ENCODE measurements around the gene DGKQ.

DNA sequence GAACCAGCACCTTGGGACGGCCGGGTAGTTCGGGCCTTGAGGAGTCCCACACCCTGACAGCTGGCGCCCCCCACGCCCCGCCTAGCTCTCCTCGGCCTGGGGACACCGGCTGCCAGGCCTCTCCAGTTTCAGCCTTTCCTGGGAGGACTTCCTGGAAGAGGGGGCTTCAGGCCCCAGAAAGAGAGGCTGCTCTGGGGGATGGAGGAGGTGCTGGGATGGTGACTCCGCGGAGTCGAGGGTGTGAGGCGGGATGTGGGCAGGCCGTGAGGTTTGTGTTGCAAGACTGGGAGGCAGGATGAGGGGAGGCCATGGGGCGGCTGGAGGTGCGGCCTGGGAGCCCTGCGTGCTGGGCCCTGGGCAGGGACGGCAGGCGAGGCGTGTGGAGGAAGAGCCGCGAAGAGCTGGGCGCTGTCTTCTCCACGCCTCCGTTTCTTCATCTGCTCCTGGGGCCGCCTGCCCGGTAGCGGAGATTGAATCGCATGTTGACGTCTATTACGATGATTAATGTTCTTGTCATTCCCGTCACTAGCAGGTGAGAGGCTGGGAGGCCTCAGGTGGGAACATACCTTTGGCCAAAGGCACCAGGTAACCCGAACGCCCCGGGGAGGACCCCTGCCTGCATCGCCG, 37.1 kb upstream of the DGKQ start:
- TF ChIP-seq HSF4 (CRISPR knock-in tag; IDR thresholded peaks at IDR 0.05; ENCODE audit: borderline replicate concordance) (no peak), NFE2L1 (tag; IDR thresholded peaks at IDR 0.05; ENCODE audit: borderline replicate concordance, low read depth) (no peak), GATAD2A (IDR thresholded peaks at IDR 0.05) (0 out of 2 replicates have a peak, but pooled peaks have one; percentile 20)
